HepG2 (cell line): ENCODE measurements around the gene NRN1L. TPM values are rescaled to one million over a fixed set of nuclear protein-coding genes. Genes with fewer than 3 reads are reported as not detected.
A peak's percentile ranks its signal among the peaks of the same experiment; 100 is the strongest.

Source experiments
- BORCS8-MEF2B ChIP-seq: sonication (generic); formaldehyde crosslinking; IDR thresholded peaks from 2 replicates; pipeline ENCODE4 v1.8.0; 2022; ENCODE audit warnings: mild to moderate bottlenecking, missing genetic modification reagents
- CTCF ChIP-seq: sonication (generic); formaldehyde crosslinking; IDR thresholded peaks from 2 replicates; pipeline ENCODE4 v1.5.0; 2020; ENCODE audit warnings: mild to moderate bottlenecking, missing genetic modification reagents, moderate library complexity
- EED ChIP-seq: sonication (generic); formaldehyde crosslinking; IDR thresholded peaks from 2 replicates; pipeline ENCODE4 v1.5.0; 2020; ENCODE audit warnings: mild to moderate bottlenecking, missing genetic modification reagents
- FOSL2 ChIP-seq: sonication (generic); formaldehyde crosslinking; IDR thresholded peaks from 2 replicates; pipeline ENCODE4 v1.4.0; 2020; ENCODE audit warnings: missing genetic modification reagents
- FOXA3 ChIP-seq: IDR thresholded peaks from 2 replicates; pipeline ENCODE4 v1.6.1; 2016; ENCODE audit warnings: missing genetic modification reagents, missing compliant biosample characterization
- HES4 ChIP-seq: sonication (generic); formaldehyde crosslinking; IDR thresholded peaks from 2 replicates; pipeline ENCODE4 v1.9.0; 2021; ENCODE audit warnings: mild to moderate bottlenecking, missing genetic modification reagents, borderline replicate concordance
- KLF13 ChIP-seq: sonication (generic); formaldehyde crosslinking; IDR thresholded peaks from 2 replicates; pipeline ENCODE4 v1.4.0; 2020; ENCODE audit warnings: mild to moderate bottlenecking, missing genetic modification reagents
- MLLT10 ChIP-seq: sonication (generic); formaldehyde crosslinking; IDR thresholded peaks from 2 replicates; pipeline ENCODE4 v1.4.0; 2020; ENCODE audit warnings: missing genetic modification reagents
- NFE2L2 ChIP-seq: fragments of 150-350 bp; IDR thresholded peaks from 2 replicates; pipeline ENCODE4 v1.6.1; 2014; ENCODE audit warnings: low read length
- NONO ChIP-seq, 2 experiments: fragments of 450-650 bp in 1 of 2; sonication (generic) in 1 of 2; formaldehyde crosslinking in 1 of 2; IDR thresholded peaks in 1 of 2; conservative IDR thresholded peaks in 1 of 2; 2 replicates each; pipeline versions ENCODE4 v1.6.1 to v1.8.0; 2017 to 2022; ENCODE audit warnings: mild to moderate bottlenecking in 1 of 2, missing genetic modification reagents in 1 of 2, moderate library complexity in 1 of 2
- PAF1 ChIP-seq: IDR thresholded peaks from 2 replicates; pipeline ENCODE4 v1.6.1; 2016; ENCODE audit warnings: missing genetic modification reagents, missing compliant biosample characterization
- PATZ1 ChIP-seq: sonication (generic); formaldehyde crosslinking; IDR thresholded peaks from 2 replicates; pipeline ENCODE4 v1.4.0; 2020; ENCODE audit warnings: missing genetic modification reagents
- RBFOX2 ChIP-seq: fragments of 200-400 bp; formaldehyde crosslinking; IDR thresholded peaks from 2 replicates; pipeline ENCODE4 v1.6.1; 2017; ENCODE audit warnings: low read depth, mild to moderate bottlenecking, low read length
- RBM39 ChIP-seq: fragments of 200-400 bp; formaldehyde crosslinking; IDR thresholded peaks from one replicate; pipeline ENCODE4 v1.6.1; 2018; ENCODE audit warnings: antibody characterized with exemption, mild to moderate bottlenecking, low read depth, low read length; ENCODE audit not compliant: poor library complexity, severe bottlenecking
- RXRA ChIP-seq: sonication (generic); formaldehyde crosslinking; IDR thresholded peaks from 2 replicates; pipeline ENCODE4 v1.5.1; 2020; ENCODE audit warnings: missing genetic modification reagents
- TBL1XR1 ChIP-seq: fragments of 150-350 bp; IDR thresholded peaks from 2 replicates; pipeline ENCODE4 v1.6.1; 2014; ENCODE audit warnings: borderline replicate concordance, low read length; ENCODE audit not compliant: partially characterized antibody
- THRA ChIP-seq: sonication (generic); formaldehyde crosslinking; IDR thresholded peaks from 2 replicates; pipeline ENCODE4 v1.4.0; 2020; ENCODE audit warnings: missing genetic modification reagents, borderline replicate concordance
- ZNF263 ChIP-seq: sonication (generic); formaldehyde crosslinking; IDR thresholded peaks from 2 replicates; pipeline ENCODE4 v1.4.0; 2020; ENCODE audit warnings: missing genetic modification reagents
- ZNF572 ChIP-seq: sonication (generic); formaldehyde crosslinking; IDR thresholded peaks from 2 replicates; pipeline ENCODE4 v1.5.1; 2020; ENCODE audit warnings: mild to moderate bottlenecking, missing genetic modification reagents
- ZNF589 ChIP-seq: sonication (generic); formaldehyde crosslinking; conservative IDR thresholded peaks from 2 replicates; pipeline ENCODE4 v1.8.0; 2022; ENCODE audit warnings: mild to moderate bottlenecking, moderate library complexity, missing genetic modification reagents
- ZNF619 ChIP-seq: sonication (generic); formaldehyde crosslinking; IDR thresholded peaks from 2 replicates; pipeline ENCODE4 v1.4.0; 2020; ENCODE audit warnings: mild to moderate bottlenecking, missing genetic modification reagents
- ZNF772 ChIP-seq: sonication (generic); formaldehyde crosslinking; IDR thresholded peaks from 2 replicates; pipeline ENCODE4 v1.5.0; 2020; ENCODE audit warnings: mild to moderate bottlenecking, missing genetic modification reagents
- polyA plus RNA-seq, 8 experiments: library from polyadenylated mRNA; depleted of rRNA in 3 of 8; stranded (reverse) in 7 of 8; unstranded in 1 of 8; fragments of >200 nt; fragmentation: Illumina TruSeq in 4 of 8; extraction: Trizol in 4 of 8; gene quantifications; 2 replicates each; pipeline versions ENCODE4 v1.2.1 to v1.2.3, GENCODE V29; 2011 to 2016; ENCODE audit warnings: low read depth in 4 of 8, missing spikeins in 1 of 8, mixed read lengths in 1 of 8; ENCODE audit not compliant: insufficient read depth in 1 of 8
- total RNA-seq, 5 experiments: library from RNA; depleted of rRNA; stranded (reverse); fragments of >200 nt; fragmentation: Illumina TruSeq; extraction: Trizol; gene quantifications; 2 replicates each; pipeline ENCODE4 v1.2.3, GENCODE V29; 2016; ENCODE audit warnings: low read depth in 1 of 5

Gene NRN1L
- total and polyA plus RNA-seq, 2 of the 13 experiments (the other 11 are each of a cell fraction or from before 2014, with no cell fraction given), result 0.53 to 1.2 TPM

- TF ChIP-seq RBFOX2 (0 out of 2 replicates have a peak, but pooled peaks have one; percentile 19), ZNF772 (CRISPR knock-in tag) (0 out of 2 replicates have a peak, but pooled peaks have one; percentile 29), CTCF (CRISPR knock-in tag) (peak; percentile 99), RXRA (CRISPR knock-in tag) (0 out of 2 replicates have a peak, but pooled peaks have one; percentile 49), MLLT10 (CRISPR knock-in tag) (no peak), ZNF572 (CRISPR knock-in tag) (0 out of 2 replicates have a peak, but pooled peaks have one; percentile 39), HES4 (CRISPR knock-in tag) (no peak), ZNF589 (CRISPR knock-in tag) (0 out of 2 replicates have a peak, but pooled peaks have one; percentile 57), ZNF619 (peak; percentile 28; the same call in 1 of the 2 replicates), RBM39 (peak; percentile 80), FOXA3 (CRISPR knock-in tag) (peak; percentile 31; the same call in 1 of the 2 replicates), PATZ1 (peak; percentile 47; the same call in 1 of the 2 replicates), KLF13 (CRISPR knock-in tag) (peak; percentile 29; the same call in 1 of the 2 replicates), EED (CRISPR knock-in tag) (0 out of 2 replicates have a peak, but pooled peaks have one; percentile 20), NFE2L2 (peak; percentile 12; the same call in 1 of the 2 replicates), TBL1XR1 (peak; percentile 31), PAF1 (CRISPR knock-in tag) (no peak), ZNF263 (CRISPR knock-in tag) (0 out of 2 replicates have a peak, but pooled peaks have one; percentile 14), THRA (CRISPR knock-in tag) (peak; percentile 19; the same call in 1 of the 2 replicates), FOSL2 (CRISPR knock-in tag) (peak; percentile 33; the same call in 1 of the 2 replicates), NONO (IDR thresholded peaks at IDR 0.05) (no peak), NONO (CRISPR knock-in tag; conservative IDR thresholded peaks at IDR 0.05) (peak; percentile 83), BORCS8-MEF2B (0 out of 2 replicates have a peak, but pooled peaks have one; percentile 34)
These were observed 44.1 kb downstream of the NRN1L start (continued) for GRCh38 chr16:67928561-67929364.
